K562 (cell line): ENCODE results near the gene KRT8. TPM values are rescaled to one million over a fixed set of nuclear protein-coding genes. Genes with fewer than 3 reads are reported as not detected.

ENCODE experiments used
- CBX2 ChIP-seq: fragments of 200-600 bp; sonication (generic); IDR thresholded peaks from one replicate; pipeline ENCODE4 v1.6.1; 2012; ENCODE audit warnings: mild to moderate bottlenecking, low read length, inconsistent platforms; ENCODE audit not compliant: insufficient read depth, poor library complexity, severe bottlenecking
- CCAR2 ChIP-seq: fragments of 200-400 bp; formaldehyde crosslinking; IDR thresholded peaks from 2 replicates; pipeline ENCODE4 v1.6.1; 2017; ENCODE audit warnings: mild to moderate bottlenecking, low read depth, low read length
- CTBP1 ChIP-seq: fragments of 450-650 bp; IDR thresholded peaks from 2 replicates; pipeline ENCODE4 v1.6.1; 2016; ENCODE audit warnings: borderline replicate concordance
- ERF ChIP-seq: fragments of 450-650 bp; formaldehyde crosslinking; IDR thresholded peaks from 2 replicates; pipeline ENCODE4 v1.4.0; 2020; ENCODE audit warnings: mild to moderate bottlenecking, mixed read lengths
- FOSL1 ChIP-seq: fragments of 200-800 bp; sonication (Bioruptor generic); conservative IDR thresholded peaks from 2 replicates; pipeline ENCODE4 v1.6.1; 2016; ENCODE audit warnings: missing genetic modification characterization, missing compliant biosample characterization
- GABPB1 ChIP-seq: sonication (generic); formaldehyde crosslinking; IDR thresholded peaks from 2 replicates; pipeline ENCODE4 v1.8.0; 2022; ENCODE audit warnings: mild to moderate bottlenecking, missing genetic modification reagents
- MAZ ChIP-seq, 2 experiments: fragments of 450-650 bp in 1 of 2; sonication (generic) in 1 of 2; formaldehyde crosslinking; IDR thresholded peaks in 1 of 2; conservative IDR thresholded peaks in 1 of 2; 2 replicates each; pipeline versions ENCODE4 v1.4.0 to v1.5.0; 2020; ENCODE audit warnings: mild to moderate bottlenecking in 1 of 2, missing genetic modification reagents in 1 of 2
- POLR2B ChIP-seq: fragments of 450-650 bp; IDR thresholded peaks from 2 replicates; pipeline ENCODE4 v1.6.1; 2018; ENCODE audit warnings: low read depth; ENCODE audit not compliant: partially characterized antibody
- PTBP1 ChIP-seq: fragments of 200-400 bp; formaldehyde crosslinking; IDR thresholded peaks from 2 replicates; pipeline ENCODE4 v1.6.1; 2017; ENCODE audit warnings: low read depth, low read length
- PTTG1 ChIP-seq: fragments of 450-650 bp; IDR thresholded peaks from 2 replicates; pipeline ENCODE4 v1.6.1; 2016; ENCODE audit warnings: low read depth, mild to moderate bottlenecking, missing genetic modification characterization, missing compliant biosample characterization
- RREB1 ChIP-seq: fragments of 250-450 bp; sonication (Bioruptor Pico); IDR thresholded peaks from 2 replicates; pipeline ENCODE4 v1.4.0; 2020
- SMC3 ChIP-seq: conservative IDR thresholded peaks from 2 replicates; pipeline ENCODE4 v1.6.1; 2011; ENCODE audit warnings: low read depth, low read length, improper control_type of control experiment; ENCODE audit not compliant: insufficient read depth
- SRF ChIP-seq, 2 experiments: fragments of 250-450, 450-650 bp in 1 of 2; sonication (Bioruptor Pico) in 1 of 2; sonication (generic) in 1 of 2; formaldehyde crosslinking; IDR thresholded peaks; 2 replicates each; pipeline versions ENCODE4 v1.5.0 to v1.5.1; 2020 to 2022; ENCODE audit warnings: mild to moderate bottlenecking in 1 of 2, missing genetic modification reagents in 1 of 2
- STAG1 ChIP-seq: sonication (generic); formaldehyde crosslinking; IDR thresholded peaks from 2 replicates; pipeline ENCODE4 v1.5.0; 2020; ENCODE audit warnings: missing genetic modification reagents, borderline replicate concordance
- SUPT5H ChIP-seq: fragments of 450-650 bp; IDR thresholded peaks from 2 replicates; pipeline ENCODE4 v1.6.1; 2016
- U2AF1 ChIP-seq: fragments of 200-400 bp; formaldehyde crosslinking; optimal IDR thresholded peaks from 2 replicates; pipeline ENCODE3; 2017; ENCODE audit warnings: mild to moderate bottlenecking, low read depth, low read length, moderate library complexity
- ZBTB2 ChIP-seq: fragments of 450-650 bp; IDR thresholded peaks from 2 replicates; pipeline ENCODE4 v1.6.1; 2016; ENCODE audit warnings: antibody characterized with exemption
- ZNF24 ChIP-seq: fragments of 450-650 bp; IDR thresholded peaks from 2 replicates; pipeline ENCODE4 v1.6.1; 2016
- ZNF384 ChIP-seq: IDR thresholded peaks from 2 replicates; pipeline ENCODE4 v1.6.1; 2012; ENCODE audit warnings: low read depth, low read length, improper control_type of control experiment
- ZNF644 ChIP-seq: fragments of 200-800 bp; sonication (Bioruptor generic); IDR thresholded peaks from 2 replicates; pipeline ENCODE4 v1.6.1; 2016; ENCODE audit warnings: low read depth, missing genetic modification characterization, missing compliant biosample characterization
- ZNF75A ChIP-seq: fragments of 450-650 bp; formaldehyde crosslinking; IDR thresholded peaks from 2 replicates; pipeline ENCODE4 v1.4.0; 2020; ENCODE audit warnings: mild to moderate bottlenecking
- polyA plus RNA-seq, 8 experiments: library from polyadenylated mRNA; depleted of rRNA in 4 of 8; stranded (reverse) in 5 of 8; unstranded in 3 of 8; fragments of >200 nt; fragmentation: Nextera tagmentation in 2 of 8; fragmentation: Illumina TruSeq in 1 of 8; extraction: Ambion mirVana in 2 of 8; extraction: Trizol in 1 of 8; gene quantifications; 2 replicates each; pipeline versions ENCODE4 v1.2.1 to v1.2.3, GENCODE V29; 2011 to 2014; ENCODE audit warnings: inconsistent platforms in 1 of 8, missing spikeins in 1 of 8
- total RNA-seq, 7 experiments: library from RNA; depleted of rRNA in 6 of 7; stranded (reverse); fragments of >200 nt in 6 of 7; fragmentation: Illumina TruSeq in 2 of 7; extraction: Trizol in 2 of 7; gene quantifications; 2 replicates each; pipeline versions ENCODE4 v1.2.1 to v1.2.3, GENCODE V29; 2011 to 2021; ENCODE audit warnings: low replicate concordance in 1 of 7

KRT8 gene
- total and polyA plus RNA-seq, 9 of the 15 experiments (the other 6 are each of a cell fraction or from before 2014, with no cell fraction given) = 41.5 to 661 (median 260) TPM

- 0 out of 2 replicates have a peak, but pooled peaks have one; percentile 17 for TF ChIP-seq PTBP1
- TF ChIP-seq ZNF644 (tag) = no peak
- TF ChIP-seq ZNF384 = peak; percentile 57
- TF ChIP-seq ZBTB2 = peak; percentile 69; the same call in 1 of the 2 replicates
- peak; percentile 96 for TF ChIP-seq STAG1
- TF ChIP-seq ZNF75A = 0 out of 2 replicates have a peak, but pooled peaks have one; percentile 24
- no peak for TF ChIP-seq CBX2
- TF ChIP-seq RREB1 (CRISPR knock-in tag) = 0 out of 2 replicates have a peak, but pooled peaks have one; percentile 42
- peak; percentile 57; the same call in 1 of the 2 replicates for TF ChIP-seq CTBP1
- peak; percentile 54; the same call in 1 of the 2 replicates for TF ChIP-seq ZNF24
- 0 out of 2 replicates have a peak, but pooled peaks have one; percentile 44 for TF ChIP-seq SUPT5H
- peak; percentile 54 for TF ChIP-seq FOSL1
- TF ChIP-seq MAZ (CRISPR knock-in tag; conservative IDR thresholded peaks at IDR 0.05 in 1 of 2, IDR thresholded peaks at IDR 0.05 in 1 of 2) = peak; percentile 65 to 79
- TF ChIP-seq ERF (CRISPR knock-in tag) = peak; percentile 77; the same call in 1 of the 2 replicates
- TF ChIP-seq CCAR2 = no peak
- no peak for TF ChIP-seq U2AF1
- peak in 1 of 2 experiments; percentile 13; a peak in 1 of 4 replicates for TF ChIP-seq SRF (CRISPR knock-in tag; IDR thresholded peaks at IDR 0.05)
- TF ChIP-seq POLR2B = peak; percentile 35
- no peak for TF ChIP-seq PTTG1 (tag)
- peak; percentile 99 for TF ChIP-seq SMC3
- 0 out of 2 replicates have a peak, but pooled peaks have one; percentile 40 for TF ChIP-seq GABPB1 (CRISPR knock-in tag)
Observed at GRCh38 chr12:52879394-52880351, 25.2 kb downstream of the KRT8 start (continued).
